HCT116 (cell line): ENCODE data around the gene KCNN4. TPM values are rescaled to one million over a fixed set of nuclear protein-coding genes. Genes with fewer than 3 reads are reported as not detected.
A peak's percentile ranks its signal among the peaks of the same experiment; 100 is the strongest.

Experiments used
- ATAC-seq: fragments of 200-7000 bp; cut with Tn5 transposase; 2 replicates; pipeline ENCODE4 v1.9.1; 2020; ENCODE audit warnings: mild to moderate bottlenecking, moderate library complexity
- BruUV-seq: library from RNA; stranded (reverse); fragments of 400-500 nt; replicated peaks from 2 replicates; lab custom pipeline; 2021; lab: Mats Ljungman, UMichigan
- CTCF ChIA-PET: fragments of 300-600 bp; sonication (Branson Sonifier 250); formaldehyde crosslinking; loops from one replicate; lab custom pipeline; 2021; ENCODE audit warnings: antibody characterized with exemption; lab: Charles Lee
- POLR2A ChIA-PET: fragments of 300-600, 350-600 bp; sonication (Branson Sonifier 250); formaldehyde crosslinking; loops from one replicate; lab custom pipeline; 2021; ENCODE audit warnings: antibody characterized with exemption; lab: Charles Lee
- RAD21 ChIA-PET, 2 experiments: fragments of 300-600 bp; sonication (Branson Sonifier 250); formaldehyde crosslinking; loops; one replicate each; lab custom pipeline; 2023; ENCODE audit warnings: low total read pairs in 2 of 2; ENCODE audit not compliant: uncharacterized antibody in 2 of 2, unreplicated experiment in 2 of 2, low non-redundant PET in 1 of 2; lab: Charles Lee
- DNase-seq: peaks from one replicate; pipeline ENCODE4 v3.0.0-alpha.2; 2010; ENCODE audit warnings: low read depth, low spot score
- H2AFZ ChIP-seq: fragments of 200-600 bp; shearing (Covaris generic), sonication (generic); 2 replicates; pipeline ENCODE4 v1.6.1; 2017; ENCODE audit warnings: low read depth, mixed run types, mixed read lengths, antibody characterized with exemption, low read length; ENCODE audit not compliant: poor library complexity, severe bottlenecking
- H3K27ac ChIP-seq: 2 replicates; pipeline ENCODE4 v1.5.1; 2012; ENCODE audit warnings: low read depth, low read length
- H3K27me3 ChIP-seq: fragments of 200-600 bp; sonication (generic); 2 replicates; pipeline ENCODE4 v1.6.1; 2016; ENCODE audit warnings: mixed run types, low read length, mixed read lengths; ENCODE audit not compliant: insufficient read depth
- H3K36me3 ChIP-seq, 2 experiments: fragments of 200-500 bp in 1 of 2; fragments of 200-600 bp in 1 of 2; sonication (Bioruptor generic) in 1 of 2; sonication (generic) in 1 of 2; 2 replicates each; pipeline versions ENCODE4 v1.5.1 to v1.6.1; 2014 to 2016; ENCODE audit warnings: low read length in 2 of 2, inconsistent platforms in 1 of 2, mixed read lengths in 1 of 2, mixed run types in 1 of 2; ENCODE audit not compliant: insufficient read depth in 2 of 2, control insufficient read depth in 1 of 2
- H3K4me1 ChIP-seq, 2 experiments: fragments of 200-600 bp in 1 of 2; sonication (generic) in 1 of 2; 2 replicates each; pipeline versions ENCODE4 v1.5.1 to v1.6.1; 2012 to 2017; ENCODE audit warnings: low read length in 2 of 2, inconsistent platforms in 1 of 2, mild to moderate bottlenecking in 1 of 2, mixed read lengths in 1 of 2, mixed run types in 1 of 2, moderate library complexity in 1 of 2; ENCODE audit not compliant: insufficient read depth in 2 of 2, control insufficient read depth in 1 of 2
- H3K4me2 ChIP-seq: fragments of 200-600 bp; sonication (generic); 2 replicates; pipeline ENCODE4 v1.6.1; 2017; ENCODE audit warnings: mixed run types, low read length, mixed read lengths
- H3K4me3 ChIP-seq, 2 experiments: fragments of 200-600 bp in 1 of 2; sonication (generic) in 1 of 2; replicated peaks in 1 of 2; 2 replicates each; pipeline ENCODE4 v1.5.1; 2011 to 2016; ENCODE audit warnings: low read length in 2 of 2, control low read depth in 1 of 2, low read depth in 1 of 2, mild to moderate bottlenecking in 1 of 2, mixed read lengths in 1 of 2, mixed run types in 1 of 2
- H3K79me2 ChIP-seq: fragments of 200-600 bp; sonication (generic); 2 replicates; pipeline ENCODE4 v1.6.1; 2017; ENCODE audit warnings: mild to moderate bottlenecking, mixed run types, low read length, moderate library complexity, mixed read lengths; ENCODE audit not compliant: insufficient read depth
- H3K9ac ChIP-seq: fragments of 200-600 bp; sonication (generic); 2 replicates; pipeline ENCODE4 v1.6.1; 2016; ENCODE audit warnings: low read length, mixed read lengths
- H3K9me2 ChIP-seq: fragments of 200-600 bp; sonication (generic), shearing (Covaris generic); 2 replicates; pipeline ENCODE4 v1.6.1; 2017; ENCODE audit warnings: mixed run types, mild to moderate bottlenecking, moderate library complexity; ENCODE audit not compliant: insufficient read depth
- H3K9me3 ChIP-seq, 2 experiments: fragments of 200-500 bp in 1 of 2; fragments of 200-600 bp in 1 of 2; sonication (Bioruptor generic) in 1 of 2; sonication (generic) in 1 of 2; 2 replicates each; pipeline ENCODE4 v1.6.1; 2014 to 2017; ENCODE audit warnings: low read length in 2 of 2, mixed read lengths in 2 of 2, inconsistent platforms in 1 of 2, low read depth in 1 of 2, mild to moderate bottlenecking in 1 of 2, mixed run types in 1 of 2, moderate library complexity in 1 of 2; ENCODE audit not compliant: control insufficient read depth in 1 of 2, insufficient read depth in 1 of 2
- H4K20me1 ChIP-seq: fragments of 200-600 bp; sonication (generic), shearing (Covaris generic); 2 replicates; pipeline ENCODE4 v1.6.1; 2017; ENCODE audit warnings: mixed run types, mild to moderate bottlenecking, moderate library complexity; ENCODE audit not compliant: insufficient read depth
- CBX3 ChIP-seq: IDR thresholded peaks from 2 replicates; pipeline ENCODE4 v1.6.1; 2012; ENCODE audit warnings: low read depth
- EZH2 ChIP-seq: fragments of 200-600 bp; sonication (generic); IDR thresholded peaks from 2 replicates; pipeline ENCODE4 v1.6.1; 2017; ENCODE audit warnings: antibody characterized with exemption, mixed run types
- FOSL1 ChIP-seq: IDR thresholded peaks from 2 replicates; pipeline ENCODE4 v1.6.1; 2012; ENCODE audit warnings: low read depth
- JUND ChIP-seq: IDR thresholded peaks from 2 replicates; pipeline ENCODE4 v1.6.1; 2012
- POLR2A ChIP-seq: IDR thresholded peaks from 2 replicates; pipeline ENCODE4 v1.7.0; 2011; ENCODE audit warnings: borderline replicate concordance; ENCODE audit not compliant: insufficient read depth, insufficient read length; ENCODE audit errors: extremely low read depth
- RAD21 ChIP-seq: IDR thresholded peaks from 2 replicates; pipeline ENCODE4 v1.6.1; 2012; ENCODE audit warnings: low read depth, mild to moderate bottlenecking
- SRF ChIP-seq: IDR thresholded peaks from 2 replicates; pipeline ENCODE4 v1.6.1; 2012; ENCODE audit warnings: low read depth
- ZFX ChIP-seq: fragments of 450-650 bp; IDR thresholded peaks from 2 replicates; pipeline ENCODE4 v1.6.1; 2017
- intact Hi-C: fragments of 100-400 bp; cut with micrococcal nuclease; formaldehyde crosslinking; loops from 2 replicates; pipeline ENCODE4 v1.10.0; 2022
- total RNA-seq: library from RNA; stranded (reverse); gene quantifications from one replicate; pipeline ENCODE4 v1.2.1, GENCODE V29; 2021; ENCODE audit not compliant: unreplicated experiment
- TF ChIP-seq, protein P1 (sequence below): IDR thresholded peaks from 2 replicates; pipeline ENCODE4 v1.6.1; 2011; ENCODE audit warnings: mild to moderate bottlenecking, low read length, moderate library complexity; ENCODE audit not compliant: insufficient replicate concordance; ENCODE audit errors: extremely low read depth

KCNN4 gene
- total RNA-seq, 1 experiment from 2014 or later, result 72.9 TPM

DNA sequence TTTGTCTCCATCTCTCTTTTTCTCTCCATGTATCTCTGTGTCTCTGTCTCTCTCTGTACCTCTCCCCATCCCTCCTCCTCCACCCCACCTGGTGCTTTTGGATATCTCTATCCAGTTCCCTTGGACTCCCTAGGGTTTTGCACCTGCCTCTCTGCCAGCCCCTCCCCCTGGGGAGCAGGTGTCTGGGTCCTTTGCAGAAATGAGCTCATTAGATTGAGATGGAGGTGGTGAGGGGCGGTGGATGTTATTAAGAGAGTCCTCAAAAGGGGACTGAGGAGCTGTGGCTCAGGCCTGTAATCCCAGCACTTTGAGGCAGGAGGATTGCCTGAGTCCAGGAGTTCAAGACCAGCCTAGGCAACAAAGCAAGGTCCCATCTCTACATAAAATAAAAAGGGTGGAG, 2.1 kb downstream of the KCNN4 start:
- Histone ChIP-seq H3K27ac (peak overlapping the region; percentile 94; the same call in 1 of the 2 replicates), H3K9ac (peak overlapping the region; percentile 88), H3K9me3 (no peaks in the 10 kb centered on the region), H3K4me1 (peaks cover 62 to 77% of the 10 kb centered on the region in 2 experiments), H3K9me2 (no peaks in the 10 kb centered on the region), H2AFZ (no peak overlapping the region)
- no peak for ATAC-seq
- no TSS peak for BruUV-seq
- RAD21 ChIA-PET, result interaction anchor here in 1 of 2 experiments (1.0 kb wide), 1 partner anchor 13 kb away, joined by 4 read pairs; no protein-coding TSS in a partner anchor
- intact Hi-C loops, result no loop called here
- DNase-seq, result no peak
- TF ChIP-seq RAD21 (no peak), ZFX (no peak), SRF (no peak), JUND (no peak), FOSL1 (no peak), POLR2A (no peak), CBX3 (no peak), EZH2 (no peak)
- TF ChIP-seq, protein P1, sequence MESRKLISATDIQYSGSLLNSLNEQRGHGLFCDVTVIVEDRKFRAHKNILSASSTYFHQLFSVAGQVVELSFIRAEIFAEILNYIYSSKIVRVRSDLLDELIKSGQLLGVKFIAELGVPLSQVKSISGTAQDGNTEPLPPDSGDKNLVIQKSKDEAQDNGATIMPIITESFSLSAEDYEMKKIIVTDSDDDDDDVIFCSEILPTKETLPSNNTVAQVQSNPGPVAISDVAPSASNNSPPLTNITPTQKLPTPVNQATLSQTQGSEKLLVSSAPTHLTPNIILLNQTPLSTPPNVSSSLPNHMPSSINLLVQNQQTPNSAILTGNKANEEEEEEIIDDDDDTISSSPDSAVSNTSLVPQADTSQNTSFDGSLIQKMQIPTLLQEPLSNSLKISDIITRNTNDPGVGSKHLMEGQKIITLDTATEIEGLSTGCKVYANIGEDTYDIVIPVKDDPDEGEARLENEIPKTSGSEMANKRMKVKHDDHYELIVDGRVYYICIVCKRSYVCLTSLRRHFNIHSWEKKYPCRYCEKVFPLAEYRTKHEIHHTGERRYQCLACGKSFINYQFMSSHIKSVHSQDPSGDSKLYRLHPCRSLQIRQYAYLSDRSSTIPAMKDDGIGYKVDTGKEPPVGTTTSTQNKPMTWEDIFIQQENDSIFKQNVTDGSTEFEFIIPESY, result no peak
- TF ChIP-seq, all 23 proteins: peak for 0
- no peak overlapping the region; a peak in 2 of 4 replicates for H3K4me3 ChIP-seq
- peak overlapping the region; percentile 88 for H3K4me2 ChIP-seq
- POLR2A ChIA-PET, result interaction anchor here (1.1 to 3.2 kb wide), 3 partner anchors 13 to 22 kb away, joined by 3 to 14 read pairs (median 5); no protein-coding TSS in a partner anchor
- no peaks in the 10 kb centered on the region for H4K20me1 ChIP-seq
- CTCF ChIA-PET, result interaction anchor here (1.3 to 6.4 kb wide), 6 partner anchors 10 to 110 kb away, joined by 3 to 38 read pairs (median 4); partner anchors contain the start of gene SMG9
- no peaks in the 10 kb centered on the region for H3K27me3 ChIP-seq
- H3K36me3 ChIP-seq, result peaks cover 4 to 17% of the 10 kb centered on the region in 2 experiments; a peak in 3 of 4 replicates
- peaks cover 85% of the 10 kb centered on the region for H3K79me2 ChIP-seq
